Mesothelial cell of epicardium (in vitro differentiated cells): ENCODE results near the gene NT5M. TPM values are rescaled to one million over a fixed set of nuclear protein-coding genes. Genes with fewer than 3 reads are reported as not detected.

Source experiments
- DNase-seq, 2 experiments: peaks; one replicate each; pipeline ENCODE4 v3.0.0; 2021; ENCODE audit warnings: low spot score in 2 of 2; ENCODE audit not compliant: unreplicated experiment in 2 of 2
- H3K27ac Mint-ChIP-seq: 2 replicates; pipeline ENCODE4 v1.8.0; 2021; ENCODE audit warnings: mixed read lengths
- H3K27me3 Mint-ChIP-seq: 2 replicates; pipeline ENCODE4 v1.8.0; 2021; ENCODE audit warnings: low read depth, mixed read lengths
- H3K36me3 Mint-ChIP-seq: 2 replicates; pipeline ENCODE4 v1.8.0; 2021; ENCODE audit warnings: mixed read lengths
- H3K4me1 Mint-ChIP-seq: 2 replicates; pipeline ENCODE4 v1.8.0; 2021; ENCODE audit warnings: mixed read lengths
- H3K4me3 Mint-ChIP-seq: 2 replicates; pipeline ENCODE4 v1.8.0; 2021; ENCODE audit warnings: mild to moderate bottlenecking, moderate library complexity, mixed read lengths
- H3K9me3 Mint-ChIP-seq: 2 replicates; pipeline ENCODE4 v1.8.0; 2021; ENCODE audit warnings: mixed read lengths
- total RNA-seq: library from RNA; stranded (reverse); gene quantifications from 3 replicates; pipeline ENCODE4 v1.2.1, GENCODE V29; 2021
- TF ChIP-seq, protein P1 (sequence below): fragments of 200-600 bp; sonication (generic); IDR thresholded peaks from one replicate; pipeline ENCODE4 v1.5.0; 2021; ENCODE audit warnings: antibody characterized with exemption; ENCODE audit not compliant: unreplicated experiment

Gene NT5M
- total RNA-seq, 1 donor from 2014 or later, result 4.6 TPM

GRCh38 chr17:17342242-17342945 is 39.2 kb downstream of the NT5M start:
- no peak for DNase-seq
- H3K27ac Mint-ChIP-seq, result no peak overlapping the region
- H3K4me1 Mint-ChIP-seq, result no peaks in the 10 kb centered on the region
- H3K36me3 Mint-ChIP-seq, result peaks cover 3% of the 10 kb centered on the region
- no peak overlapping the region for H3K4me3 Mint-ChIP-seq
- TF ChIP-seq, protein P1, sequence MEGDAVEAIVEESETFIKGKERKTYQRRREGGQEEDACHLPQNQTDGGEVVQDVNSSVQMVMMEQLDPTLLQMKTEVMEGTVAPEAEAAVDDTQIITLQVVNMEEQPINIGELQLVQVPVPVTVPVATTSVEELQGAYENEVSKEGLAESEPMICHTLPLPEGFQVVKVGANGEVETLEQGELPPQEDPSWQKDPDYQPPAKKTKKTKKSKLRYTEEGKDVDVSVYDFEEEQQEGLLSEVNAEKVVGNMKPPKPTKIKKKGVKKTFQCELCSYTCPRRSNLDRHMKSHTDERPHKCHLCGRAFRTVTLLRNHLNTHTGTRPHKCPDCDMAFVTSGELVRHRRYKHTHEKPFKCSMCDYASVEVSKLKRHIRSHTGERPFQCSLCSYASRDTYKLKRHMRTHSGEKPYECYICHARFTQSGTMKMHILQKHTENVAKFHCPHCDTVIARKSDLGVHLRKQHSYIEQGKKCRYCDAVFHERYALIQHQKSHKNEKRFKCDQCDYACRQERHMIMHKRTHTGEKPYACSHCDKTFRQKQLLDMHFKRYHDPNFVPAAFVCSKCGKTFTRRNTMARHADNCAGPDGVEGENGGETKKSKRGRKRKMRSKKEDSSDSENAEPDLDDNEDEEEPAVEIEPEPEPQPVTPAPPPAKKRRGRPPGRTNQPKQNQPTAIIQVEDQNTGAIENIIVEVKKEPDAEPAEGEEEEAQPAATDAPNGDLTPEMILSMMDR, result no peak
- H3K27me3 Mint-ChIP-seq, result no peaks in the 10 kb centered on the region
- peaks cover 5% of the 10 kb centered on the region for H3K9me3 Mint-ChIP-seq

- peaks cover 5% of the 10 kb centered on the region for H3K9me3 Mint-ChIP-seq
- H3K27me3 Mint-ChIP-seq, result no peaks in the 10 kb centered on the region
- no peak overlapping the region for H3K4me3 Mint-ChIP-seq
- DNase-seq, result peak in 1 of 2 experiments; percentile 25
- TF ChIP-seq, protein P1, result no peak
- H3K36me3 Mint-ChIP-seq, result peaks cover 2% of the 10 kb centered on the region
- H3K4me1 Mint-ChIP-seq, result no peaks in the 10 kb centered on the region
- no peak overlapping the region for H3K27ac Mint-ChIP-seq
These were observed 40.1 kb downstream of the NT5M start for GRCh38 chr17:17343160-17343735.

DNA sequence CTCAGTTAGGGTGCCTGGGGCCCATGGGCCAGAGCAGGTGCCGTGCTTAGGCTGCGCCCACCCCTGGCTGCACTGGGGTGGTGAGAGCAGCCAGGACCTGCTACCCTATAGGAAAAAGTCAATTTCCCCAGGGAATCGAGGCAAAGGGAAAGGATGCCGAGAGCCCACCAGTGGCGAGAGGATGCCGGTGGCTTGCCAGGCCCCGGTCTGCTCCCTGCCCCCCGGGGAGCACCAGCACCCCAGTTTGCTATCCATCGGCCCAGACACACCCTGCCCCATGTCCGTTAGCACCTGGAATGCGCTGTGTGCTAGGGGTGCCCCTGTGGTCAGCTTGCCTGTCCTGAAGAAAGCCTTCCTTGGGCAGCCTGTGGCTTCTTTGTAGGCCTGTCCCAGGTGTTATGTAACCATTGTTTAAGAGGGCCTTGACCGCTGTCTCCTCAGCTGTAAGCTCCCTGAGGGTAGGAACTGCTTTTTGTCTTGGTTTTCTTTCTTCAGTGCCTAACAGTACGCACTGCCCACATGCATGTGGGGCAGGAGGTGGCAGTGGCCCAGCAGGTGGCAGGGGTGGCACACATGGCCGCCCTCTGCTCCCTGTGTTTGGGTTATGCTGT is 40.8 kb downstream of the NT5M start:
- H3K4me3 Mint-ChIP-seq, result no peak overlapping the region
- H3K4me1 Mint-ChIP-seq, result no peaks in the 10 kb centered on the region
- H3K27ac Mint-ChIP-seq, result no peak overlapping the region
- no peaks in the 10 kb centered on the region for H3K27me3 Mint-ChIP-seq
- DNase-seq, result peak in 1 of 2 experiments; percentile 31
- peaks cover 5% of the 10 kb centered on the region for H3K9me3 Mint-ChIP-seq
- TF ChIP-seq, protein P1, result no peak
- no peaks in the 10 kb centered on the region for H3K36me3 Mint-ChIP-seq

DNA sequence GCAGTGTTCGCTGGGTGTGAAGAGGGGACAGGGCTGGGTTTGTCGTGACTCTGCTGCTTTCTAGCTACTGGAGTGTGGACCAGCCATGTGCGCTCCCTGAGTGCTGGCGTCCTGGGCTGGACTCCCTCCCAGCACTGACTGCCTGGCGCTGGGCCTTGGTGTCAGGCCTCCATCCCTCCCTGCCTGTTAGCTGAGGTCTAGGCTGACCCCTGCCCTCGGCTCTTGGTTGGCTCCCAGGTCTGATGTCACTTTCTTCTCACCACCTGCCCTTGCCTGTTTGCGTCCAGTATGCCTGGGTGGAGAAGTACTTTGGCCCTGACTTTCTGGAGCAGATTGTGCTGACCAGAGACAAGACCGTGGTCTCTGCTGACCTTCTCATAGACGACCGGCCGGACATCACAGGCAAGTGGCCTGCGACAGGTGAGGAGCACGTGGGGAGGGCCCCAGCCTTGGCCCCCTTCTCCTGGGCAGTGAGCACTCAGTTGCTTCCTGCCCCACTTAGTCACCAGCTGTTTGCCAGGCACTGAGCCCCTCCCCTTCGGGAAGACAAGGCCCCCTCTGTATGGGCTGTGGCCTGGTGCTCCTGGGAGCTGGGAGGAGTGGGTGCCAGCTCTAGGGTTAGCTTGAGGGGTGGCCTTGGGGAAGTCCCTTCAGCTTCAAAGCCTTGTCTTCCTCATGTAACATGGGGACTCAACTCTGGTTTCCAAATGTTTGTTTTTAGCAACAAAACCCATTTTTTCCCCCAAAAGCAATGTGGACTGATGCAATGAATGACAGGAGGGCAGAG is 41.5 kb downstream of the NT5M start:
- DNase-seq, result peak in 1 of 2 experiments; percentile 24
- H3K4me1 Mint-ChIP-seq, result peaks cover 4% of the 10 kb centered on the region
- TF ChIP-seq, protein P1, result no peak
- H3K36me3 Mint-ChIP-seq, result no peaks in the 10 kb centered on the region
- H3K27me3 Mint-ChIP-seq, result no peaks in the 10 kb centered on the region
- no peak overlapping the region for H3K27ac Mint-ChIP-seq
- no peaks in the 10 kb centered on the region for H3K9me3 Mint-ChIP-seq
- H3K4me3 Mint-ChIP-seq, result no peak overlapping the region

- Mint-ChIP-seq H3K4me3 (no peak overlapping the region), H3K9me3 (no peaks in the 10 kb centered on the region), H3K27ac (no peak overlapping the region), H3K4me1 (peaks cover 5% of the 10 kb centered on the region), H3K36me3 (no peaks in the 10 kb centered on the region), H3K27me3 (no peaks in the 10 kb centered on the region)
- TF ChIP-seq, protein P1, result no peak
- DNase-seq, result no peak
These were observed 42.1 kb downstream of the NT5M start for GRCh38 chr17:17345294-17345597.
